Breast epithelium (tissue), 4 donors: ENCODE results near the gene SCYGR1. TPM values are rescaled to one million over a fixed set of nuclear protein-coding genes. Genes with fewer than 3 reads are reported as not detected.
"Not testable (repeated sequence)": the region's sequence is repeated elsewhere in the genome, so short reads cannot be mapped to it uniquely, and the experiment has no call there.

Experiments used
- DNase-seq, 2 donors: peaks; one replicate each; pipeline ENCODE4 v3.0.0-alpha.2; 2019; ENCODE audit warnings: low spot score in 2 of 2
- H3K27ac ChIP-seq, 2 donors: fragments of 200-600 bp; sonication (generic) in 1 of 2; one replicate each; pipeline ENCODE4 v1.5.1; 2016 to 2019; ENCODE audit warnings: mild to moderate bottlenecking in 1 of 2
- H3K27me3 ChIP-seq, 2 donors: fragments of 200-600 bp; sonication (generic) in 1 of 2; one replicate each; pipeline versions ENCODE4 v1.5.1 to v1.6.0; 2017 to 2019; ENCODE audit warnings: control low read depth in 1 of 2, mild to moderate bottlenecking in 1 of 2
- H3K36me3 ChIP-seq: fragments of 200-600 bp; one replicate; pipeline ENCODE4 v1.5.1; 2019
- H3K4me1 ChIP-seq, 2 donors: fragments of 200-600 bp; sonication (generic); one replicate each; pipeline ENCODE4 v1.5.1; 2016 to 2019; ENCODE audit warnings: control low read depth in 1 of 2
- H3K4me3 ChIP-seq, 3 donors: fragments of 200-600 bp; sonication (generic); 1 replicate in 2 of 3; 2 replicates in 1 of 3; pipeline ENCODE4 v1.5.1; 2016 to 2019; ENCODE audit warnings: mild to moderate bottlenecking in 3 of 3, moderate library complexity in 2 of 3
- H3K9me3 ChIP-seq, 2 donors: fragments of 200-600 bp; sonication (generic) in 1 of 2; one replicate each; pipeline ENCODE4 v1.5.1; 2016 to 2019; ENCODE audit warnings: control low read depth in 1 of 2
- CTCF ChIP-seq, 3 donors: fragments of 450-650 bp; IDR thresholded peaks; one replicate each; pipeline ENCODE4 v1.5.1; 2016 to 2017; ENCODE audit warnings: antibody characterized with exemption in 3 of 3, mild to moderate bottlenecking in 3 of 3, moderate library complexity in 3 of 3
- POLR2A ChIP-seq: fragments of 450-650 bp; IDR thresholded peaks from one replicate; pipeline ENCODE4 v1.6.1; 2016; ENCODE audit warnings: antibody characterized with exemption, mild to moderate bottlenecking, moderate library complexity
- POLR2AphosphoS5 ChIP-seq, 3 donors: sonication (generic); formaldehyde crosslinking; IDR thresholded peaks; one replicate each; pipeline ENCODE4 v1.6.1; 2017; ENCODE audit warnings: antibody characterized with exemption in 3 of 3
- intact Hi-C: fragments of 100-400 bp; cut with DNase I; formaldehyde crosslinking; loops from one replicate; pipeline ENCODE4 v1.15.1; 2023; ENCODE audit warnings: low total_unique reads
- total RNA-seq, 3 donors: library from RNA; depleted of rRNA; stranded (reverse); fragments of >200 nt; gene quantifications; one replicate each; pipeline ENCODE4 v1.1.0, GENCODE V29; 2016

SCYGR1 gene
- total RNA-seq, 3 donors from 2014 or later = not detected

- Histone ChIP-seq H3K4me3 (no peak overlapping the region), H3K9me3 (no peaks in the 10 kb centered on the region), H3K36me3 (no peaks in the 10 kb centered on the region), H3K4me1 (no peaks in the 10 kb centered on the region), H3K27ac (no peak overlapping the region), H3K27me3 (no peaks in the 10 kb centered on the region)
- intact Hi-C loops = no loop called here
- DNase-seq = no peak
- no peak for TF ChIP-seq POLR2A
Observed at GRCh38 chr2:227366769-227367426, 20.9 kb downstream of the SCYGR1 start.

GRCh38 chr2:227365833-227366232 lies 21.9 kb downstream of the SCYGR1 start:
- Histone ChIP-seq H3K4me3 (no peak overlapping the region), H3K36me3 (no peaks in the 10 kb centered on the region), H3K4me1 (no peaks in the 10 kb centered on the region), H3K9me3 (no peaks in the 10 kb centered on the region), H3K27me3 (no peaks in the 10 kb centered on the region), H3K27ac (no peak overlapping the region)
- no peak for DNase-seq
- intact Hi-C loops = no loop called here
- no peak for TF ChIP-seq CTCF (IDR thresholded peaks at IDR 0.05)

DNA sequence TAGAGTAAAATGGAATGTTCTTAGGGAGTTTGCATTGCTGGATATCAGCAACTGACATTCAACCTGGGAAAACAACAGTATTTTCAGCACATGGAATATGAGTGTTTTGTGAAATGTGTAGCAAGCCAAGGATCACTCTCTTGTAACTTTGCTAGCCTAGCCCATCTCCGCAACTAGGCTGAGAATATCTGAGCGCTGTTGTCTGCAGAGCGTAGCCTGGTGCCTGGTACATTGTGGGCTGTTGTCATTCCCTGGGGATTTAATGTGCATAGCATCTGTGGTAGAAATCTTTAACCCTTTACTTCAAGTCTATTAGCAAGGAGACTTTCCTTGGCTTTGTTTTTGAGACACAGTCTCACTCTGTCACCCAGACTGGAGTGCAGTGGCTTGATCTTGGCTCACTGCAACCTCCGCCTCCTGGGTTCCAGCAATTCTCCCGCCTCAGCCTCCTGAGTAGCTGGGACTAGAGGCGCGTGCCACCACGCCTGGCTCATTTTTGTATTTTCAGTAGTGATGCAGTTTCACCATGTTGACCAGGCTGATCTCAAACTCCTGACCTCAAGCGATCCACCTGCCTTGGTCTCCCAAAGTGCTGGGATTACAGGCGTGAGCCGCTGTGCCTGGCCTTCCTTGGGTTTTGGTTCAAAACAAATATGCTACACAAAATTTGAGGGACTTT lies 23.0 kb downstream of the SCYGR1 start:
- intact Hi-C loops, H3K27ac ChIP-seq, DNase-seq: not testable (repeated sequence)

GRCh38 chr2:227363756-227364155 lies 24.0 kb downstream of the SCYGR1 start:
- Histone ChIP-seq H3K4me1 (no peaks in the 10 kb centered on the region), H3K4me3 (no peak overlapping the region), H3K9me3 (no peaks in the 10 kb centered on the region), H3K27ac (no peak overlapping the region), H3K27me3 (no peaks in the 10 kb centered on the region), H3K36me3 (no peaks in the 10 kb centered on the region)
- intact Hi-C loops = no loop called here
- TF ChIP-seq POLR2AphosphoS5 (IDR thresholded peaks at IDR 0.05) (no peak), CTCF (IDR thresholded peaks at IDR 0.05) (no peak), POLR2A (no peak)
- DNase-seq = no peak

More for the DNA sequence above, 23.0 kb downstream of the SCYGR1 start:
- not testable (repeated sequence) for H3K4me1 ChIP-seq, H3K9me3 ChIP-seq, H3K36me3 ChIP-seq, H3K27me3 ChIP-seq, H3K4me3 ChIP-seq

GRCh38 chr2:227360351-227360750 lies 27.4 kb downstream of the SCYGR1 start:
- Histone ChIP-seq H3K9me3 (no peaks in the 10 kb centered on the region), H3K27me3 (no peaks in the 10 kb centered on the region), H3K27ac (no peak overlapping the region), H3K36me3 (no peaks in the 10 kb centered on the region), H3K4me1 (no peaks in the 10 kb centered on the region), H3K4me3 (no peak overlapping the region)
- no peak for DNase-seq
- intact Hi-C loops = no loop called here
- TF ChIP-seq CTCF (IDR thresholded peaks at IDR 0.05) (no peak), POLR2AphosphoS5 (IDR thresholded peaks at IDR 0.05) (no peak), POLR2A (no peak)

DNA sequence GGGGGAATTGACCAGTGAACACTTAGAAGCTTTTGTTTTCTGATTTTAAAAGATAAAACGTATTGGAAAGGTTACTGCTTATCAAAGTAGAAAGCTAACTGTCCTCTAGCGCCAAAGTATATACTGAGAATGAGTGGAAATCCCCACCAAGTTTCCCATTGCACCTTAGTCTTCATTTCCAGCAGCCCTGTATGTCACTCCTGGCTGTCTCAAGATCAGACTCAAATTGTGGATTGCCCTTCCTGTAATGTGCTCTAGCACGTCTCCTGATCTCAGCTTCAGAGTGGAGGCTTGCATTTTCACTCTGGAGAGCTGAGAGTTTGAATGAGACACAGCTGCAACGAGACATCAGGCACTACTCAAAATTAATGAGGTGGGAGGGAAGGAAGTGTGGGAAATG lies 36.1 kb downstream of the SCYGR1 start:
- no peaks in the 10 kb centered on the region for H3K9me3 ChIP-seq
- intact Hi-C loops = no loop called here
- no peaks in the 10 kb centered on the region for H3K27me3 ChIP-seq
- H3K4me1 ChIP-seq = no peaks in the 10 kb centered on the region
- no peak for DNase-seq
- TF ChIP-seq CTCF (IDR thresholded peaks at IDR 0.05) (no peak), POLR2AphosphoS5 (IDR thresholded peaks at IDR 0.05) (no peak), POLR2A (no peak)
- no peak overlapping the region for H3K4me3 ChIP-seq
- H3K27ac ChIP-seq = no peak overlapping the region
- no peaks in the 10 kb centered on the region for H3K36me3 ChIP-seq
